ENCODE measurements around the gene GNG12.

The GNG12 gene

DNA sequence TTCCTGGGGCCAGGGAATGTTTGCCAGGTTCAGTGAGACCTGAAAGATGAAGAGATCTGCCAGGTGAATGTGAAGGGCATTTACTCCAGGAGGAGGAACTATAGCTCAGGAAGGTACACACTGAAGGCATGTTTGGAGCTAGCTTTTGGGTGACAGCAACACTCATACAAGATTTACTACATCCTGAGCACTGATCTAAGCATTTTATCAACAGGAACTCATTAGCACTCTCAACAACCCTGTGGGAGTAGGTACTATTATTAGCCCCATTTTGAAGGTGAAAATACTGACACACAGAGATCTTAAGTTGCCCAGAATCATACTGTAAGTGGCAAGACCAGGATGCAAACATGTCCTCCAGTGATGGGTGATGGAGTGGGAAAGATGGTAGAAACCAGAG, 141.6 kb downstream of the GNG12 start:
- no peak for DNase-seq

DNA sequence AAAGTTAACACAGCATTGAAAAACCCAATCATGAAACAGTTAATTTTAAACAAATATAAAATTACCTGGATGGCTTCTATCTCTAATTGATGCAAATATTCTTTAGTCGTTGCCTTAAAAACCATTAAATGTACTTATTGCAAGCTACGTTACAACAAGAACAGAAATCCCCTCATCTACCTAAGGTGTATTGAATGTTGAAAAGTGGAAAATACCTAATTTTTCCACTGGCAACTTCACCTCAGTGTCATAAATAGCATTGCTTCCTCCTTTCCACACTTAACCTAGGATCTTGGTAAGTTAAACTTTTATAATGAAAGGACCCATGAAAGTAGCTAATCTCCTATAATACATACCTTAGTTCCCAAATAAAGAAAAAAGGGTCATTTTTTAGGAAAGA, 142.9 kb downstream of the GNG12 start:
- no peak for DNase-seq

DNA sequence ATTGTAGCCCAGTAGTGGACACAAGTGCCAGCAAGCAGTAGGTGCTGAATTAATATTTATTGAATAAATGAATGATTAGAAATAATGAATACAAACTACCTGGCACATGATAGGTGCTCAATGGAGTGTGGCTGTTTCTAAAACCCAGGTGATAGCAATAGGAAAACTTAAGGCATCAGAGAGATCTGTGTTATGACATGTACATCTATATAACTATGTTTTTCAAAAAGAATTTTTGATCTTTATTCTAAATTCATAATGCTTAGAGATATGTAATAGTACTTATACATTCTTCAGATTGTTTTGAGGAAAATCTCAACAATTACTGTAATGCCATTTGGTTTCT, 143.3 kb downstream of the GNG12 start:
- DNase-seq, result no peak

DNA sequence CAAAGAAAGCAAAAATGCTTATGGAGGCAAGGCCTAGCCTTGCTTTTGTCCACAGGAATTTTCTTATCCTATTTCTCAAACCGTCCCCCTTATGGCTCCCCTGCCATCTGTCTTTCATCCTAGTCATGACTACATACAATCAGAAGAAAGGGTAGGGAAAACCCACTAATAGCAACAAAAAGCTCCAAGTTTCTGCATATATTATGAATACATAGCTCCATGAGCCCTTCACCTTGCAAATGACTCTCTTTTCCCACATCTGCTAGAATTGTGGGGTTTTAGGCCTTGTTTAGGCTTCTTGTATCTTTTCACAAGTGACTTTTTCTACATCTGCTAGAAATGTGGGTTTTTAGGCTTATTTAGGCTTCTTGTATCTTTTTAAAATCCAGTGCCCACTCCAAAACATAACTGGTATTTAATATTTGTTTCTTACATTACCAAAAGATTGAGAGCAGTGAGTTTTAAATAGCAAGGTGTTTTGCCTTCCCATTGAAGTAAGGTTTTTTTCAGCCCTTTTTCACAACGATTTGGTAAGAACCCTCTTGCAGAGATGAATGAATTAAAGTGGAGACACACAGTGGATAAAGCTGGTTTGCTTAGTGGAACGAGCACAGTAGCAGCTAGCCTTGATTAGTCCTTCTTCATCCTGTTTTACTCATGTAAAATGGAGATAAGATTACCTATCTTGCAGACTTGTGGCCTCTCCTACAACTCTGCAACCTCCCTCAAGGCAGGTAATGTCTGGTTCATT, 143.8 kb downstream of the GNG12 start:
- no peak for DNase-seq

DNA sequence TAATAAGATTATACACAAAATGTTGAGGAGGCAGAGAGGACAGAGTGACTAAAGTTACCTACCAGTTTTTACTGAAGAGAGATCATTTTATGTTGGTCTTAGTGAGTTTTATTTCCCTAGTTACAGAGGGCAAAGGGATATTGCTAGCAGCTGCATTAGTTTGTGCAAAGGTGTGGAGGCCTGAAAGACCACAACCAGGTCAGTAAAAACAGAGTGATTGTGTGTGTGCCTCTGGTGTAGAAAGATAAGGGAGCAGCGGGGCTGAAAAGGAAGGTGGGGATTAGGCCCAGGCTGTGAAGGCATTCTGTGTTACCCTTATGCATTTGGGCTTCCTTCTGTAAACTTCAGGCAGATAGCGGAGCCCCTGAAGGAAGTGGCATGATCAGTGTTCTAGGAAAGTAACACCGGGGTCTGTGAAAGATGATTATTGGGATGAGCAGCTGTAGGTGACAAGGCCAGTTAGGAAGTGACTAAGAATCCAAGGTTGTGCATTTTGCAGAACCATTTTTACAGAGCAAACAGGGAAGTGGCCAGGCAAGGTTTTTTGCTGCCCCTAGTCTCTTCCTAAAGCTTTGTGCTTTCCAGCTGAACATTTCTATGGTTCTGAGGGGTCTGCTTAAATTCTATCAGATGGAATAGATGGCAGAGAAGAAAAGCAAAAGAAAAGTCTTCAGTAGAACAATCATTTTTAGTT, 144.6 kb downstream of the GNG12 start:
- no peak for DNase-seq

DNA sequence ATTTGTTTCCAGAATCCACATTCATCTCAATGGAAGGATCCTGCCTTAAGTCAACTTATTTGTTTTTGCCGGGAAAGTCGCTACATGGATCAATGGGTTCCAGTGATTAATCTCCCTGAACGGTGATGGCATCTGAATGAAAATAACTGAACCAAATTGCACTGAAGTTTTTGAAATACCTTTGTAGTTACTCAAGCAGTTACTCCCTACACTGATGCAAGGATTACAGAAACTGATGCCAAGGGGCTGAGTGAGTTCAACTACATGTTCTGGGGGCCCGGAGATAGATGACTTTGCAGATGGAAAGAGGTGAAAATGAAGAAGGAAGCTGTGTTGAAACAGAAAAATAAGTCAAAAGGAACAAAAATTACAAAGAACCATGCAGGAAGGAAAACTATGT, 145.6 kb downstream of the GNG12 start:
- no peak for DNase-seq

DNA sequence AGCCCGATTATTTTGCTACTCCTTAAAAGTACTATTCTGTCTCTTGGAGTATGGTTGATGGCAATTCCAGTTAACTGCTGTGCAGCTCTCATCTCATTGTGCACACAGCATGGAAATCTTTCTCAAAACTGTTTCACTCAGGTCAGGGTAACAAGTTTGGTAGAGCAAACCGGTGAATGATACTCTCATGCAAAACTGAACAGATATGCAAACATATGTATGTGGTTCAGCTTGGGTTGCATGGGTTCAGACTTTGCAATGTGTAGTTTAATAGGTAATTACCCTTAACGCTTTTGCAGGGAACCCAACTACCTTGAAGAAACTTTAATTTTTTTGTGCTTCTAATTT, 146.1 kb downstream of the GNG12 start:
- DNase-seq, result no peak

DNA sequence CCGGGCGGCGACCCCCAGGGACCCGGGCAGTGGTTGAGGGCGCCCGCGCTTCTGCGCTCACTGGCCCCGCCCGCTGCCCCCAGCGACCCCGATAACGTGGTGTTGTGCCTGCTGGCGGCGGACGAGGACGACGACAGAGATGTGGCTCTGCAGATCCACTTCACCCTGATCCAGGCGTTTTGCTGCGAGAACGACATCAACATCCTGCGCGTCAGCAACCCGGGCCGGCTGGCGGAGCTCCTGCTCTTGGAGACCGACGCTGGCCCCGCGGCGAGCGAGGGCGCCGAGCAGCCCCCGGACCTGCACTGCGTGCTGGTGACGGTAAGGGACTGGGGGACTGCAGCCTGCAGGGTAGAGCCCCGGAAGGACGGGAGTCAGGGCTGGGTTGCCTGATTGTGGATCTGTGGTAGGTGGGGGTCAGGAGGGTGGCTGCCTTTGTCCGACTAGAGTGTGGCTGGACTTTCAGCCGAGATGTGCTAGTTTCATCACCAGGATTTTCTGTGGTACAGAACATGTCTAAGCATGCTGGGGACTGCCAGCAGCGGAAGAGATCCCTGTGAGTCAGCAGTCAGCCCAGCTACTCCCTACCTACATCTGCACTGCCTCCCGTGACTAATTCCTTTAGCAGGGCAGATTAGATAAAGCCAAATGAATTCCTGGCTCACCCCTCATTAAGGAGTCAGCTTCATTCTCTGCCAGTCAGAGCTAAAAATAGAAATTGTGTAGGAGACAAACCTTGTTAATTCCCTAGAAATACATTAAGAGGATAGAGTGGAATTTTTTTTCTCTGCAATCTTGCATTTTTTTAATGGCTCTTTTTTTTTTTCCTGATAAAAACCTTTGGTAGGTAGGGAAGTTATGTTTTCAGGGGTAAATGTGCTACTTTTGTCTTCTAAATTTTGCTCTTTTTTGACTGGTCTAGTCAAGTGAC, 146.7 kb downstream of the GNG12 start:
- peak; percentile 80 for DNase-seq

DNA sequence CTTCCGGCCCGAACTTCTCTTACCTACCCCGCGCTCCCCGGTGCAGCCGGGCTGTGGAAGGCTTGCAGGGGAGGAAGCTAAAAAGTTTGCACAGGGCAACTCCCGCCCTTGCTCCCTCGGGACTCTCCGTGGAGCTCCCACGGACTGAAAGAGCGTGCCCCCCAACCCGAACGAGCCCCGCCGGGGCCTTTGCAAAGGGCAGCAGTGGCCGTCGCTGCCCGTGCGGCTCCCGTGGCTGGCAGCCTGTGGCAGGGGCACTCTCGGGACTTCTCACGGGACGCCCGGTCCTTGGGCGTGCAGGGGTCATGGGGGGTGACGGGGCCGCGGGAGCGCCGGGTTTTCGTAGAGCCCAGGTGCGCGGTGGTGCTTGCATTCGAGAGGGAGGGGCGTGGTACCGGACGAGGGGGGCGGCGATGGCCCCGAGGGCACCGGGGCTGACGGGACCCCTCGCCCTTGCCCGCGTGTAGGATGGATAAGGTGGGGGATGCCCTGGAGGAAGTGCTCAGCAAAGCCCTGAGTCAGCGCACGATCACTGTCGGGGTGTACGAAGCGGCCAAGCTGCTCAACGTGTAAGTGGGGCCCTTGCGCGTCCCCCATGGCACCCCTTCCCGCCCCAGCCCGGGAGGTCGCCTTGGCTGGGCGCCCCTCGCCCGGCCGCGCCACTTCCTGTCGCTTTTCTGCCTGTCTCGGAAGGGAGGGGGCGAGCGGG, 147.6 kb downstream of the GNG12 start:
- DNase-seq, result peak; percentile 43

DNA sequence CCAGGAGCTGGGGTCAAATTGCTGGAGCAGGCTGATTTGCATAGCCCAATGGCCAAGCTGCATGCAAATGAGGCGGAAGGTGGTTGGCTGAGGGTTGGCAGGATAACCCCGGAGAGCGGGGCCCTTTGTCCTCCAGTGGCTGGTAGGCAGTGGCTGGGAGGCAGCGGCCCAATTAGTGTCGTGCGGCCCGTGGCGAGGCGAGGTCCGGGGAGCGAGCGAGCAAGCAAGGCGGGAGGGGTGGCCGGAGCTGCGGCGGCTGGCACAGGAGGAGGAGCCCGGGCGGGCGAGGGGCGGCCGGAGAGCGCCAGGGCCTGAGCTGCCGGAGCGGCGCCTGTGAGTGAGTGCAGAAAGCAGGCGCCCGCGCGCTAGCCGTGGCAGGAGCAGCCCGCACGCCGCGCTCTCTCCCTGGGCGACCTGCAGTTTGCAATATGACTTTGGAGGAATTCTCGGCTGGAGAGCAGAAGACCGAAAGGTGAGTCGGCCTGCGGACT, 148.2 kb downstream of the GNG12 start, which contains the start of gene GADD45A:
GADD45A (plus strand) TSS at position 135 of the 491 bp plus-strand sequence; CDS start at position 429, 294 bp downstream.
- peak; percentile 98 for DNase-seq

DNA sequence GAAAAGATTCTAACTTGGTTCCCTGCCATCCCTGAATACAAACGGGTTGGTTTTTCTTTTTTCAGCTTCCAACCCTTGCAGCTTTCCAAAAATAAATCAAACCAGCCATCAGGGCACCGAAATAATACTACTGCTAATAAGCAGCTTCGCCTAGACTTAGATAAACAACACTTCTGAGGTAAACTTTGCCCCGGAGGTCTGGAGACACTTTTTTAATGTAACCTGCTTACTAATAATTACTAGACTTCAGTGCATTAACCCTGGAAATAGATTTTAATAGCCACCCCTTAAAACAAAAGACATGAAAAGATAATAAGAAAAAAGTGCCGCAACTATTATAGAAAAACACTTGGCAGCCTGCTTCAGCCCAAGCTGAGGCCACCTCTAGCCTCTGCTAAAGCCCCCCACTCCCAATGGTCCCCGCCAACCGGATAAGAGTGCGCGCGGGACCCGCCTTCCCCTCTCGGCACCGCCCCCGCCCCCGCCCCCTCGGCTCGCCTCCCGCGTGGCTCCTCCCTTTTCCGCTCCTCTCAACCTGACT, 148.7 kb downstream of the GNG12 start:
- DNase-seq, result no peak

DNA sequence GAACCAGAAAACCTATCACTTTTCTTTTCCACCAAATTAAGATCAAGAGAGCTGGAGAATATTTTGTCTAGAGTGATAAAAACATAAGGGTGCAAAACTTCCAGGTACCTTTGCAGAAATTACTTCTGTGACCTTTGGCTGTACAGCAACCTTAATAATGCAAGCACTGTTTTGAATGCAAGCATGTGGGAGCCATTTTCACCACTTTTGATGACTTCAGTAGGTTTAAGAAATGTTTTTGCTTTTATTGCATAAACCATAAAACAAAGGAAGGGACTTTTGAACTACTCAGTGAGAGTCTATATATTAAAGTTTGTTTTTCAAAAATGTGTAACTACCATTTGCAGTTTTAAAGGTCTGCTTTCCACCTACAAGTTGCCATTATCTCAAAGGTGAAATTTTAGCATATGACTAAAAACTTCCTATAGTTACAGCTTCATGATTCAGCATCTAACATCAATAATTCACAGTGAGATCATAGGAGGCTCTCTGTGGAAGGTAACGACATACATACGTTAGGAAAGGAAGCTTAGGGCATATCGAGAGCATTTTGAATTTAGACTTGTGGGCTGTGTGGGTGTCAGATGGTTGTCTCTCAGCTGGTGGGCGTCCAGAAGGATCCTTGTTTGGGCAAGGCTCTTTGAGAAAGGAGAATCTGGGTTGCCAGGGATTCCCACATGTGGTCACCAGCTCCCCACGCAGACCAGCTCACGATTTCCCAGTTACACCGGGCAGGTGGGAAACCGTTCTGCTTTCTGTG, 149.3 kb downstream of the GNG12 start:
- DNase-seq, result no peak

DNA sequence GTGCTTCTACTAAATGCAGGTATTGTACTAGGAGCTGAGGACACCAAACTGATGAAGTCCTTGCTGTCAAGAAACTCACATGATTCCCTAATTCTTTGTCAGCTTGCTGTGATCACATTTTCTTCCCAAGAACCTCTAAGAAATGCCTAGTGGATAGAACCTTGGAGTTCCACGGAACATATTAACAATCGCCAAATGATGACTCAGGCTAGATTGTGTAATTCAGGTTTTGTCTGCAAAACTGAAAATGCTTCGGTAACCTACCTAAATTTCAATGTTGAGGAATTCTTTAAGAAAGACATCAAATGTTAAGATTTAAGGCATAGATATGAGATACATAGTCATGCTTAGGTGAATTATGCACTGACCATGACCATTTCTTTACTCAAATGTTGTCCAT, 150.0 kb downstream of the GNG12 start:
- DNase-seq, result no peak

DNA sequence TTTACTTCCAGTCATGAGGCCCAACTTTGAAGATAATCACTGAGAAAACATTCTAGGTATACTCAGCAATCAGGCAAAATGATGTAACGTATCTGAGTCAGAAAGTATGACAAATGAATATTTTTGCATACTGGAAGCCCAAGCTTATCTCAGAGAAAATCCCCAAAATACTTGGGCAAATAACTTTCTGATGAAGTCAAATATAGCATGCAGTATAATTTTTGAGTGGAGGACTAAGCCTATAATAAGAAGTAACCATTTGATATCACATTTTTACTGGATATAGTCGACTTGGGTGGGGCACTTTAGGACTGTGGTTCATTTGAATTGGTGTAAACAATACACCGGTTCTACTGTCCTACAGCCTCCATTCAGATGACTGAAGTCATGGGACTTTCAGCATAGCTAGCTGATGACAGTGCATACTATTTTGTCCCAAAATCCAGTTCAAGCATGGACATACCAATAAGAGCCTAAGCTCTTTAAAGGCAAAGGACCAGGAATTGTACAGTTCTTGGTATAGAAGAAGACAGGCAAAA, 150.5 kb downstream of the GNG12 start:
- no peak for DNase-seq

DNA sequence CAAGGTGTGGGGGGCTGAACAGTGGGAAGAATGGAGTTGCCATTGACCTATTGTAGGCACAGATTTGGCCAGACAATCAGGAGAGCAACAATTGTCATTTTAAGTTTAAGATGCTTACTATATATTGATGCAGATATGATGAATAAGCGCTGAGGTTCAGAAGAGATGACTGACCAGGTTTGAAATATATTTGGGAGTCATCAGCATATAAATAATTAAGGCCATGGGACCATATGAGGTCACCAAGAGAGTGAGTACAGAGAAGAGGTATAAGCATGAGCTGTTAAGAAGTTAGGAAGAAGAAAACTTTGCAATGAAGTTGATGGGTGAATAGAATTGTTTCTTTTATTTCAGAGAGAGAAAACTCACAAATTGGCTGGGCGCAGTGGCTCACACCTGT, 152.8 kb downstream of the GNG12 start:
- DNase-seq, result no peak

DNA sequence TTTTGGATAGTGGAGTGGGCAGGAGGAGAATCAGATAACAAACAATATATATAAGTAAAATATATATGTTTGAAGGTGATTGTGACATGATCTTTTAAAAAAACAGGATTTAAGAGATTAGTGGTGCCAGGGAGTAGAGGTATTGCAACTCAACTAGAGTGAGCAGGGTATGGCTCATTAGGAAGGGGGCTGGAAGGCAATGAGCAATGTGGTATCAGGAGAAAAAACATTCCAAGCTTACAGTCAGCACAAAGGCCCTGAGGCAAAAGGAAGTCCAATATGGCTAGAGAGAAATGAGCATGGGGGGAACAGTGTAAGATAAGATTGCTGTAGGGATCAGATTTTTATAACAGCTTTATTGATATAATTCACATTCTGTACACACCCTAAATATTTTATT, 153.6 kb downstream of the GNG12 start:
- DNase-seq, result no peak

DNA sequence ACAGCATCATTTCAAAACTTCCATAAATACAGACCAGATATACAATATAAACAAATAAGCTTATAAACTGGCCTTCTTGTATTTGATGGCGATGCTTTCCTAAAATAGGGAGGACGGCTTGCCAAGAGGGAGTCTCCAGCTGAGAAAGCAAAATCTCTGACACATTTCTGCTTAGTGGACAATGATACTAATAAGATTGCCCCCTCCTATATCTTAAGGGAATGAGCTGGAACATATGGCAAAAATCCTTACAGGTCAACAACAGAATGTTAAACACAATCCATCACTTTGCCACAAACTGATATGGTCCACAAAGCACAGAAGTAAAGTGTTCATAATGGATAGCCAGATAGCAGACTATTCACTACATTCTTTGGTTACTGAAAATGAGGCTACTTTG, 155.3 kb downstream of the GNG12 start:
- no peak for DNase-seq

DNA sequence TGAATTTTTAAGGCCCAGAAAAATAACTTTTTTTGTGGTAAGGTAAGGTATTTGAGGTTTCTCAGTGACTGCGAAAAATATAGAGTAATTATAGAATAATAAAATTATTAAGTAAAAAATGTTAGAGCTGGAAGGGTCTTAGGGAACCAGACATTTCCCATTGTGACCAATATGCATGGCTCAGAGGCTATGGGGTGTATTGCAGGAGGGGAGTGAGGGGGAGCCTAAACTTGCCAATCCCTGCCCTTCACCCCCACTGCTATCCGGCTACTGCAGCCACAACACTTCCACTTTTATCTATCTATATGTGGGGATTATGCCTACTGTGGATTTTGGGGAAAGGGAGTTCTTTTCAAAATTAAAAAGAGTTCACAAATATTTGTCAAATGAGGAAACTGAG, 155.9 kb downstream of the GNG12 start:
- DNase-seq, result no peak

DNA sequence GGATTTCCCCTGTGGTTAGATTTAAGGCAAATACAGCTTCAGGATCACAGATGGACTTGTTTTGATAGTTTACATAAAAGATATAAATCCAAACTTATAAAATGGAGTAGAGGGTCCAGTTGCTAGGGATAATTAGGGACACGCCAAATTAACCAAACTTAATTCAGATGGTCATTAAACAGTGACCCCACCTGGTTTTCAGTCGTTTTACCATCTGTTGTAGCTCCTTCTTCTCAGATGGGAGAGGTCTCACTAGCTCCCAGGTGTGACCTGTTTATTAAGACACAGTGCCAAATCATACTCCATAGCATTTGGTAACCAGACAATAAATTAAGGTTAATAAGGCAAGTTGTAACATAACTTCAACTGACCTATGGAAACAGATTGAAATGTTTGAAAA, 156.3 kb downstream of the GNG12 start:
- DNase-seq, result peak; percentile 7

DNA sequence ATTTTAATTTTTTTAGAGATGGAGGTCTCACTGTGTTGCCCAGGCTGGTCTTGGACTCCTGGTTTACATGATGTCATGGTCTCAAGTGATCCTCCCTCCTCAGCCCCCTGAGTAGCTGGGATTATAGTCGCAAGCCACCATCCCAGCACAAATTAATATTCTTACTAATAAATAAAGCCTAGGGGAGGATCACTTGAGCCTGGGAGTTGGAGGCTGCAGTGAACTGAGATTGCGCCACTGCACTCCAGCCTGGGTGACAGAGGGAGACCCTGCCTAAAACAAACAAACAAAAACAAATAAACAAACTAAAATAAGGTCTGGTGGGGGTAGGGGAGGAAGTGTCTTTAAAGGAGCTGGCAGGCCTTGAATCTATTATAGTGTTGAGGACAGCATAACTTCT, 157.0 kb downstream of the GNG12 start:
- no peak for DNase-seq

DNA sequence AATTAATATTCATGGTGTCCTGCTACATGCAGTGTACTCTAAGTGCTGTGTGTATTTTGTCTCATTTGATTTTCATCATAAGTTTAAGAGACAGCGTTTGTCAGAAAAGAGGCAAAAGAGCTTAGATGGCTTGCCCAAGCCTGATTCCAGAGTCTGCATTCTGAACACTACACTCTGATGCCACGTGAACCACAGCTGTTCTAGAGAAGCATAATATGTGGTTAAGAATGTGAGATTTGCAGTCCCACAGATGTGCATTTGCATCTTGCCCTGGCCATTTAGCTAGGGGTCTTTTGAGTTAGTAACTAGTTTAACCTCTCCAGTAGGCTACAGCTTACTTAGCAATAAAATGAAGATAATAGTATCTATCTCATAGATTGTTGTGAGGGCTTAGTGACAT, 157.5 kb downstream of the GNG12 start:
- DNase-seq, result no peak
